ENCODE results near the gene PODXL2.

DNA sequence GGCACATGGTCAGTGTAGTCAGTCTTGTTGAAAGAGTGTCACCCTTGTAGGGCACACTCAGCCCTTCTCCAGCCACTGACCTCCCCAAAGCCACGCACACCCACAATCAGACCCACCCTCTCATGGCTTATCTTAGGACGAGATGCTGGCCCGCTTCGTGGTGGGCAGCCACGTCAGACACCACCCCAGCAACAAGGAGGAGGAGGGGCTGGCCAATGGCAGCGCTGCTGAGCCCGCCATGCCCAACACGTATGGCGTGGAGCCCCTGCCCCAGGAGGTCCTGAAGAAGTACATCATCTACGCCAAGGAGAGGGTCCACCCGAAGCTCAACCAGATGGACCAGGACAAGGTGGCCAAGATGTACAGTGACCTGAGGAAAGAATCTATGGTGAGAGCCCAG is 10.1 kb upstream of the PODXL2 start:
- TF ChIP-seq, protein P1, sequence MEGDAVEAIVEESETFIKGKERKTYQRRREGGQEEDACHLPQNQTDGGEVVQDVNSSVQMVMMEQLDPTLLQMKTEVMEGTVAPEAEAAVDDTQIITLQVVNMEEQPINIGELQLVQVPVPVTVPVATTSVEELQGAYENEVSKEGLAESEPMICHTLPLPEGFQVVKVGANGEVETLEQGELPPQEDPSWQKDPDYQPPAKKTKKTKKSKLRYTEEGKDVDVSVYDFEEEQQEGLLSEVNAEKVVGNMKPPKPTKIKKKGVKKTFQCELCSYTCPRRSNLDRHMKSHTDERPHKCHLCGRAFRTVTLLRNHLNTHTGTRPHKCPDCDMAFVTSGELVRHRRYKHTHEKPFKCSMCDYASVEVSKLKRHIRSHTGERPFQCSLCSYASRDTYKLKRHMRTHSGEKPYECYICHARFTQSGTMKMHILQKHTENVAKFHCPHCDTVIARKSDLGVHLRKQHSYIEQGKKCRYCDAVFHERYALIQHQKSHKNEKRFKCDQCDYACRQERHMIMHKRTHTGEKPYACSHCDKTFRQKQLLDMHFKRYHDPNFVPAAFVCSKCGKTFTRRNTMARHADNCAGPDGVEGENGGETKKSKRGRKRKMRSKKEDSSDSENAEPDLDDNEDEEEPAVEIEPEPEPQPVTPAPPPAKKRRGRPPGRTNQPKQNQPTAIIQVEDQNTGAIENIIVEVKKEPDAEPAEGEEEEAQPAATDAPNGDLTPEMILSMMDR (IDR thresholded peaks at IDR 0.05; ENCODE audit: low read depth, low read length) = no peak
- no peak for TF ChIP-seq POLR2A (IDR thresholded peaks at IDR 0.05; ENCODE audit: extremely low read depth, insufficient read length)
